HG03196 (cell line): Measurements from ENCODE around the gene HUS1.
"Not testable (repeated sequence)": the region's sequence is repeated elsewhere in the genome, so short reads cannot be mapped to it uniquely, and the experiment has no call there.

Experiments used
- ATAC-seq: cut with Tn5 transposase; IDR thresholded peaks from one replicate; pipeline ENCODE4 v1.9.1; 2021; ENCODE audit not compliant: unreplicated experiment

Gene HUS1

GRCh38 chr7:47931005-47932004, 48.1 kb downstream of the HUS1 start:
- no peak for ATAC-seq

DNA sequence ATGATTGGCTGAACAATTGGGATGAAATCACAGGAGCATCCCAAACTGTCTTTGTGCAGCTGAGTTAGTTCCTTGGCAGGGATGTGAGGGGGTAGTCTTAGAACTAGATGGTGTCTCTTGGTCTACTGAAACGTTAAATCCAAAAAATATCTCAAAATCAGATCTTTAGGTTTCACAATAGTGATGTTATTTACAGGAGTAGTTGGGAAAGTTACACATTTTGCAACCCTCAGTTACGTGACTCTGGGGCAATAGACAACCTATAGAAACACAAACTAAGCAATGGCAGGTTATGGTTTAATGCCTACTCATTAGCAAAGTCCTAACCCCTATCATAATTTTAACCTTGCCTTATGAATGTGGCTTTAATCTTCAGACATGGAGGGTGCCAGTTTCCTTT, 55.1 kb downstream of the HUS1 start:
- ATAC-seq, result no peak

GRCh38 chr7:47923081-47923875, 56.1 kb downstream of the HUS1 start:
- ATAC-seq, result not testable (repeated sequence)

GRCh38 chr7:47916514-47916913, 62.9 kb downstream of the HUS1 start:
- not testable (repeated sequence) for ATAC-seq

GRCh38 chr7:47915616-47915976, 63.8 kb downstream of the HUS1 start:
- no peak for ATAC-seq

DNA sequence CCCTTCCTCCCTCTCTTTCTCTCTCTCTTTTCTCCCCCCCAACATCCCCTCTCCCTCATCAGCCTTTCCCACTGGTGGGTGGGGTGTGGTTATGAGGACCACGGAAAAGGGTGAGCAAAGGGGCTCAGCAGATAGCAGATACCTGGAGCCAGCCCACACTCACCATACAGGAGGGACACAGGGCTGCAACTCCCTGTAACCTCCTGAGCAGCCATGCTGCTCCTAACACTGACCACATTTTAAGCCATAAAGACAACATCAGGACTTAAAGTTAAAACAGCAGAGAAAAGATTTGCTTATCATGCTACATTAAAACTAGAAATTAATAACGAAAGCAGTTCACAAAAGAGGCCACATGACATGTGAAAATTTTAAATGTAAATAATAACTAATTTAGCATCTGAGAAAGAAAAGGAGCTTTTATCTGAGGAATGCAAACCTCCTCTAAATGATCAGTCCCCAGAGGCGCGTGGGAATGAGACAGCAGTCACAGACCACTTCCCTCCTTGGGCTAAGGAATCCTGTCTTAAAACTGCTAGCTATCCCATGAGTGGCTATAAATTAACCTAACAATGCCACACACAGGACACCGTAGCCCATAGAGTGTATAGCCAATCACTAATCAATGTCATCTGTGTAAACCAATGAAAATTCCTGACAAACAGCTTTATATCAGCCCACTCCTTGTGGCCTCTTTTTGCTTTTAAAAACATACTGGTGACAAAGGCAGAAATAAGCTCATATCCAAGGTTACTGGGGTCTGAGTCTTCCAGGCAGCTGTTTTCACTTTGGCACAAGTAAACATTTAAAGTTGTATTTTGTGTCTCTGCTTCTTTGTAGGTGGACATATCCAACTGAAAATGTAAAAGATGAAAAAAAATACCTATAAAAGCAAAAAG, 64.4 kb downstream of the HUS1 start:
- no peak for ATAC-seq
